ENCODE measurements around the gene BTG3. TPM values are rescaled to one million over a fixed set of nuclear protein-coding genes. Genes with fewer than 3 reads are reported as not detected.

Gene BTG3
- total RNA-seq, 1 donor from 2014 or later, result 45.5 TPM

- Histone ChIP-seq H3K27me3 (ENCODE audit: insufficient read depth, low read length) (no peaks in the 10 kb centered on the region), H3K9ac (ENCODE audit: low read length) (peak overlapping the region; percentile 92), H2AFZ (ENCODE audit: low read depth, low read length) (peak overlapping the region; percentile 73), H3K9me3 (ENCODE audit: insufficient read depth, low read depth, low read length) (no peaks in the 10 kb centered on the region), H3K4me3 (ENCODE audit: insufficient read depth, low read depth, low read length) (peak overlapping the region; percentile 81), H3K79me2 (ENCODE audit: insufficient read depth, low read length) (peaks cover 64% of the 10 kb centered on the region), H3K4me1 (ENCODE audit: insufficient read depth, low read length) (peaks cover 6% of the 10 kb centered on the region), H4K20me1 (ENCODE audit: insufficient read depth, low read length) (no peaks in the 10 kb centered on the region), H3K27ac (ENCODE audit: low read depth, low read length) (peak overlapping the region; percentile 92), H3K36me3 (ENCODE audit: insufficient read depth, low read length) (peaks cover 8% of the 10 kb centered on the region), H3K4me2 (ENCODE audit: low read length) (peak overlapping the region; percentile 95)
- DNase-seq (ENCODE audit: low read depth), result no peak
- Mint-ChIP-seq H3K27me3 (ENCODE audit: low read depth, unreplicated experiment) (no peaks in the 10 kb centered on the region), H3K36me3 (ENCODE audit: low read depth, unreplicated experiment) (peaks cover 5% of the 10 kb centered on the region), H3K4me3 (ENCODE audit: unreplicated experiment) (peak overlapping the region; percentile 98), H3K27ac (ENCODE audit: unreplicated experiment) (peak overlapping the region; percentile 99), H3K9me3 (ENCODE audit: unreplicated experiment) (no peaks in the 10 kb centered on the region), H3K4me1 (ENCODE audit: low read depth, unreplicated experiment) (peaks cover 20% of the 10 kb centered on the region)
- no peak for FAIRE-seq
- no peak for TF ChIP-seq EZH2 (IDR thresholded peaks at IDR 0.05; ENCODE audit: insufficient read depth, low read length)
- no peak for TF ChIP-seq CTCF (IDR thresholded peaks at IDR 0.05; ENCODE audit: insufficient read depth, low read depth, low read length)
Observed at GRCh38 chr21:17610911-17611310, 1.8 kb downstream of the BTG3 start.

GRCh38 chr21:17609681-17610080 is 3.0 kb downstream of the BTG3 start:
- no peaks in the 10 kb centered on the region for H3K9me3 Mint-ChIP-seq (ENCODE audit: unreplicated experiment)
- H3K9me3 ChIP-seq (ENCODE audit: insufficient read depth, low read depth, low read length), result no peaks in the 10 kb centered on the region
- no peak overlapping the region for H3K27ac ChIP-seq (ENCODE audit: low read depth, low read length)
- peaks cover 6% of the 10 kb centered on the region for H3K4me1 ChIP-seq (ENCODE audit: insufficient read depth, low read length)
- H3K79me2 ChIP-seq (ENCODE audit: insufficient read depth, low read length), result peaks cover 74% of the 10 kb centered on the region
- peak overlapping the region; percentile 95 for H3K4me2 ChIP-seq (ENCODE audit: low read length)
- FAIRE-seq (no peak), DNase-seq (ENCODE audit: low read depth) (no peak)
- TF ChIP-seq CTCF (IDR thresholded peaks at IDR 0.05; ENCODE audit: insufficient read depth, low read depth, low read length), result no peak
- TF ChIP-seq EZH2 (IDR thresholded peaks at IDR 0.05; ENCODE audit: insufficient read depth, low read length), result no peak
- H3K4me1 Mint-ChIP-seq (ENCODE audit: low read depth, unreplicated experiment), result peaks cover 20% of the 10 kb centered on the region
- no peak overlapping the region for H3K27ac Mint-ChIP-seq (ENCODE audit: unreplicated experiment)
- no peak overlapping the region for H2AFZ ChIP-seq (ENCODE audit: low read depth, low read length)
- no peaks in the 10 kb centered on the region for H3K27me3 ChIP-seq (ENCODE audit: insufficient read depth, low read length)
- no peak overlapping the region for H3K4me3 Mint-ChIP-seq (ENCODE audit: unreplicated experiment)
- H3K36me3 ChIP-seq (ENCODE audit: insufficient read depth, low read length), result peaks cover 11% of the 10 kb centered on the region
- no peak overlapping the region for H3K9ac ChIP-seq (ENCODE audit: low read length)
- H4K20me1 ChIP-seq (ENCODE audit: insufficient read depth, low read length), result no peaks in the 10 kb centered on the region
- no peak overlapping the region for H3K4me3 ChIP-seq (ENCODE audit: insufficient read depth, low read depth, low read length)
- H3K27me3 Mint-ChIP-seq (ENCODE audit: low read depth, unreplicated experiment), result no peaks in the 10 kb centered on the region
- peaks cover 7% of the 10 kb centered on the region for H3K36me3 Mint-ChIP-seq (ENCODE audit: low read depth, unreplicated experiment)

GRCh38 chr21:17607684-17608083 is 5.0 kb downstream of the BTG3 start:
- Mint-ChIP-seq H3K27ac (ENCODE audit: unreplicated experiment) (peak overlapping the region; percentile 80), H3K9me3 (ENCODE audit: unreplicated experiment) (no peaks in the 10 kb centered on the region), H3K27me3 (ENCODE audit: low read depth, unreplicated experiment) (no peaks in the 10 kb centered on the region), H3K36me3 (ENCODE audit: low read depth, unreplicated experiment) (peaks cover 13% of the 10 kb centered on the region), H3K4me1 (ENCODE audit: low read depth, unreplicated experiment) (peaks cover 30% of the 10 kb centered on the region), H3K4me3 (ENCODE audit: unreplicated experiment) (no peak overlapping the region)
- Histone ChIP-seq H3K9ac (ENCODE audit: low read length) (no peak overlapping the region), H3K4me1 (ENCODE audit: insufficient read depth, low read length) (peaks cover 9% of the 10 kb centered on the region), H3K36me3 (ENCODE audit: insufficient read depth, low read length) (peaks cover 25% of the 10 kb centered on the region), H4K20me1 (ENCODE audit: insufficient read depth, low read length) (peaks cover 8% of the 10 kb centered on the region), H3K4me3 (ENCODE audit: insufficient read depth, low read depth, low read length) (no peak overlapping the region), H3K27ac (ENCODE audit: low read depth, low read length) (no peak overlapping the region), H3K9me3 (ENCODE audit: insufficient read depth, low read depth, low read length) (no peaks in the 10 kb centered on the region), H3K27me3 (ENCODE audit: insufficient read depth, low read length) (no peaks in the 10 kb centered on the region), H3K79me2 (ENCODE audit: insufficient read depth, low read length) (peaks cover 80% of the 10 kb centered on the region), H2AFZ (ENCODE audit: low read depth, low read length) (no peak overlapping the region), H3K4me2 (ENCODE audit: low read length) (no peak overlapping the region)
- DNase-seq (ENCODE audit: low read depth) (no peak), FAIRE-seq (no peak)
- TF ChIP-seq EZH2 (IDR thresholded peaks at IDR 0.05; ENCODE audit: insufficient read depth, low read length) (no peak), CTCF (IDR thresholded peaks at IDR 0.05; ENCODE audit: insufficient read depth, low read depth, low read length) (no peak)
